HUES64 (cell line): Measurements from ENCODE around the gene SLC49A4.

Experiments
- H3K27ac ChIP-seq: 2 replicates; pipeline ENCODE4 v1.7.0; 2013; ENCODE audit warnings: low read depth, low read length, inconsistent platforms
- H3K27me3 ChIP-seq: 2 replicates; pipeline ENCODE4 v1.6.1; 2013; ENCODE audit warnings: mild to moderate bottlenecking, low read length; ENCODE audit not compliant: insufficient read depth
- H3K36me3 ChIP-seq: 2 replicates; pipeline ENCODE4 v1.6.1; 2013; ENCODE audit warnings: mild to moderate bottlenecking, low read length; ENCODE audit not compliant: insufficient read depth
- H3K4me1 ChIP-seq: 2 replicates; pipeline ENCODE4 v1.6.1; 2013; ENCODE audit warnings: mild to moderate bottlenecking, low read length, moderate library complexity; ENCODE audit not compliant: insufficient read depth
- H3K4me3 ChIP-seq: 2 replicates; pipeline ENCODE4 v1.5.1; 2013; ENCODE audit warnings: mild to moderate bottlenecking, low read length, moderate library complexity
- H3K9ac ChIP-seq: 2 replicates; pipeline ENCODE4 v1.6.1; 2013; ENCODE audit warnings: mild to moderate bottlenecking, low read depth, low read length
- H3K9me3 ChIP-seq: 2 replicates; pipeline ENCODE4 v1.6.1; 2013; ENCODE audit warnings: low read depth, low read length; ENCODE audit not compliant: insufficient read depth
- WGBS: fragments of 150-250, 120-280 bp; methylation state at CpG from one replicate; pipeline ENCODE4 v1.1.7; 2013; ENCODE audit warnings: missing lambda C conversion rate; 5-methylcytosine and 5-hydroxymethylcytosine counted together

The SLC49A4 gene

DNA sequence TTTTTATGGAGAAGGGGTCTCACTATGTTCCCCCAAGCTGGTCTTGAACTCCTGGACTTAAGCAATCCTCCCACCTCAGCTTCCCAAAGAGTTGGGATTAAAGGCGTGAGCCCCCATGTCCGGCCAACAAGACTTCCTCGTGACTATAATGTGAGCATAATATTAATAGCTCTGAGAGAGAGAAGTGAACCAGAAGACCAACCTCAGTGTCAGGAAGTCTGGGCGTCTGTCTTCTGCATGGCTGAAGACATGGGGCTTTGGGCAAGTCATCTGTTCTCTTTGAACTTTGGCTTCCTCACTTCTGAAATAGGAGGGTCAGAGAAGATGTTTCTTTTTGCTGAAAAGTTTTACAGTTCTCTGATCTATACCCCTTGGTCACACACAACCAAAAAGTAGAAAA, 92.1 kb downstream of the SLC49A4 start:
- peaks cover 16% of the 10 kb centered on the region for H3K4me1 ChIP-seq
- no peaks in the 10 kb centered on the region for H3K36me3 ChIP-seq
- no peaks in the 10 kb centered on the region for H3K27me3 ChIP-seq
- WGBS = 90% methylated on average over 4 of the region's 4 CpGs
- H3K4me3 ChIP-seq = no peak overlapping the region
- H3K9ac ChIP-seq = no peak overlapping the region
- H3K27ac ChIP-seq = no peak overlapping the region
- H3K9me3 ChIP-seq = no peaks in the 10 kb centered on the region

- H3K9ac ChIP-seq = no peak overlapping the region
- H3K27ac ChIP-seq = peak overlapping the region; percentile 23; the same call in 1 of the 2 replicates
- H3K36me3 ChIP-seq = no peaks in the 10 kb centered on the region
- no peaks in the 10 kb centered on the region for H3K9me3 ChIP-seq
- 64% methylated on average over 5 of the region's 6 CpGs for WGBS
- H3K27me3 ChIP-seq = 0 out of 2 replicates have a peak, but pooled peaks cover 5% of the 10 kb centered on the region
- H3K4me3 ChIP-seq = no peak overlapping the region
- H3K4me1 ChIP-seq = peaks cover 29% of the 10 kb centered on the region
Measured at GRCh38 chr3:122890077-122890719, 95.3 kb downstream of the SLC49A4 start.

- Histone ChIP-seq H3K4me3 (no peak overlapping the region), H3K27me3 (0 out of 2 replicates have a peak, but pooled peaks cover 5% of the 10 kb centered on the region), H3K4me1 (peaks cover 29% of the 10 kb centered on the region), H3K27ac (peak overlapping the region; percentile 23; the same call in 1 of the 2 replicates), H3K9ac (no peak overlapping the region), H3K36me3 (no peaks in the 10 kb centered on the region), H3K9me3 (no peaks in the 10 kb centered on the region)
- WGBS = 87% methylated on average over 4 of the region's 4 CpGs
Measured at GRCh38 chr3:122890720-122891220, 95.9 kb downstream of the SLC49A4 start.

DNA sequence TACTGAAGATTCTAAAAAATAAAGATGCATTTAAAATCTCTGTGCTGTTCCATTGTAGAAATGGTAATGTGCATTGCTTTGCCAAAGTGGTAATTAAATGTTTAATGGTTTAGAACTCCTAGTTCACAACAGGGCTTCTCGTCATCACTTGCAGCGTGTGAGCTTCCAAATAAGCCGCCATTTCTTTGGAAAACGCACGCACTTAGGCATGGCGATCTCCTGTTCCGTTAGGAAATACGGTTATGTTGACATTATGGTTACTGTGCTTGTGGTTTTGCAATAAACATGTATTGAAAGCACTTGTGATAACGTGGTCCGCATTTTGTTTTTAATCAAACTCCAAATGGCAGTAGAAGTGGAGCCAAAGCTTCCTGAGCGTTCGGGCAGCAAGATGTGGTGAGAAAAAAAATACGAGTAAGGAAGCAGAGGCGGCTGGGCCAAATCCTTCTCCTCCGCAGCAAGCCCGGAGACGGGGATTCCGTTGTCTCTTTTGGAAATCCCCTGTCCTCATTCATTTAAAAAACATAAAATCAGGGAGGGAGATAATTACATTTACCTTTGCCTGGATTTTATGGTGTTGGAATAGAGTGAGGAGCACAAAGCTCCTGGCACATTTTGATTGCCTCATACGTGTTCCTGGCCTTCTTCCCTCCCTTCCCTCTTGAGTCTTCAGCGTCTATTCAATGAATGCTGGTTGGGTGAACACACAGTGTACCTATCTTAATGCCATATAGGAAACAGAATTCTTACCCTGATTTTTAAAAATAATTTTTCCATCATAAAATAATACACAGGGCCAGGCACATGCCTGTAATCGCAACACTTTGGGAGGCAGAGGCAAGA, 97.5 kb downstream of the SLC49A4 start:
- Histone ChIP-seq H3K36me3 (no peaks in the 10 kb centered on the region), H3K4me1 (peaks cover 29% of the 10 kb centered on the region), H3K9ac (no peak overlapping the region), H3K27me3 (0 out of 2 replicates have a peak, but pooled peaks cover 5% of the 10 kb centered on the region), H3K27ac (no peak overlapping the region), H3K9me3 (no peaks in the 10 kb centered on the region), H3K4me3 (no peak overlapping the region)
- WGBS = 96% methylated on average over 17 of the region's 21 CpGs

GRCh38 chr3:122893282-122893681, 98.4 kb downstream of the SLC49A4 start:
- Histone ChIP-seq H3K27me3 (0 out of 2 replicates have a peak, but pooled peaks cover 5% of the 10 kb centered on the region), H3K9ac (no peak overlapping the region), H3K27ac (no peak overlapping the region), H3K4me3 (no peak overlapping the region), H3K9me3 (no peaks in the 10 kb centered on the region), H3K36me3 (no peaks in the 10 kb centered on the region), H3K4me1 (peaks cover 29% of the 10 kb centered on the region)
- 87% methylated on average over 8 of the region's 8 CpGs for WGBS

DNA sequence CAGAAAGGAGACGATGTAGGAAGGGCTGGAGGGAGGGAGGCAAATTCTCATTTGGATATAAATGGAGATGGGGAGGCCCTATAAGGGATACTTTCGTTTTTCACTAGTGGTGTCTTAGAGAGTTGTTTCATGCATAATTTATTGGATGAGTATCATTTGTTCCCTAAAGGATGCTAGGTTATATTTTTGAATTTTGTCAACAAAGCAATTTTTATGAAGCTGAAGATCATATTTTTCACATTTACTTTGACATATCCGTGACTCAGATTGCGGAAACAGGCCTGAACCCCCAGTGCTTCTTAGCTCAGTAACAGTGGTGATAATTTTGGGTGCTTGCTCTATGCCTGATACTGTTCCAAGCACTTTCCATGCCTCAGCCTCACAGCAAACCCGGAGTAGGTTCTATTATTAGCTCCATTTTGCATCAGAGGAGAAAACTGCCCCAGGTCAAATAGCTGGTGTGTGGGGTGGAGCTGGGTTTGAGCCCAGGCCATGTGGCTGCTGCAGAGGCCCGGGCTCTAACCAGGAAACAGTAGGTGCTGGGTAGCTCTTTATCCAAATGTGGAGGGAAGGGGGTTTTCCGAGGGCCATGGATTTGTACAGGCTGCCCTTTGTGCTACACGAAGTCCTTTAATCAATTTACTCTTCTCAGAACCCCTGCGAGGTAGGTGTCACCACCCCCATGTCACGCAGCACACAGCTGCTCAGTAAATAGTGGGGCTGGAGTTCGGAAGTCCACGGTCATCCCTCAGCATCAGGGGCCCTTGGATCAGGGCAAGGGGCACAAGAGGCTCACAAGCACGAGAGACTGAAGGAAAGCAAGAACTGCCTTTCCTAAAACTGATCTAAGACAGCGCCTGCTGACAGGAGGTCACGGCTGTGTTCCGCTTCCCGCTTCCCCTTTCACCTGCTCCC, 99.1 kb downstream of the SLC49A4 start:
- H3K36me3 ChIP-seq = no peaks in the 10 kb centered on the region
- H3K27me3 ChIP-seq = 0 out of 2 replicates have a peak, but pooled peaks cover 5% of the 10 kb centered on the region
- no peaks in the 10 kb centered on the region for H3K9me3 ChIP-seq
- H3K4me1 ChIP-seq = peaks cover 29% of the 10 kb centered on the region
- H3K4me3 ChIP-seq = no peak overlapping the region
- WGBS = 65% methylated on average over 17 of the region's 17 CpGs
- H3K27ac ChIP-seq = no peak overlapping the region
- H3K9ac ChIP-seq = no peak overlapping the region

DNA sequence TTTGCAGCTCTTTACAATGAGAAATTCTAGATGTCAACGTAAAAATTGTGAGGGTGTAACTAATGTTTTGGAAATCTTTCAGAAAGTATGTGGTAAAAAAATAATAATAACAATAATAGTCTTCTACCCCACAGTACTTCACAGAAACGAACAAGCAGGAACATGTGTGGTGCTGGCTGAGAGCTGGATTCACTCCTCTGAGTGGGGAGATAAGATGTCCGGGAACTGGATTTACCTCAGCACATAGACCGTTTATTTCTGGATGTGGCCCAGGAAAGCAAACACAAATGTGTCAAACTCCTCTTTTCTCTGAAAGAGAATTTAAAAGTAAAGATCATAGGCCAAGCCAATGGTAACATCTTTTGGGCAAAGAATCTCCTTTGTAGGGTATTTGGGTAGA, 103.4 kb downstream of the SLC49A4 start:
- no peak overlapping the region for H3K27ac ChIP-seq
- H3K9ac ChIP-seq = no peak overlapping the region
- no peak overlapping the region for H3K4me3 ChIP-seq
- WGBS = 91% methylated on average over 3 of the region's 4 CpGs
- H3K36me3 ChIP-seq = no peaks in the 10 kb centered on the region
- peaks cover 13% of the 10 kb centered on the region for H3K4me1 ChIP-seq
- no peaks in the 10 kb centered on the region for H3K9me3 ChIP-seq
- H3K27me3 ChIP-seq = 0 out of 2 replicates have a peak, but pooled peaks cover 5% of the 10 kb centered on the region

DNA sequence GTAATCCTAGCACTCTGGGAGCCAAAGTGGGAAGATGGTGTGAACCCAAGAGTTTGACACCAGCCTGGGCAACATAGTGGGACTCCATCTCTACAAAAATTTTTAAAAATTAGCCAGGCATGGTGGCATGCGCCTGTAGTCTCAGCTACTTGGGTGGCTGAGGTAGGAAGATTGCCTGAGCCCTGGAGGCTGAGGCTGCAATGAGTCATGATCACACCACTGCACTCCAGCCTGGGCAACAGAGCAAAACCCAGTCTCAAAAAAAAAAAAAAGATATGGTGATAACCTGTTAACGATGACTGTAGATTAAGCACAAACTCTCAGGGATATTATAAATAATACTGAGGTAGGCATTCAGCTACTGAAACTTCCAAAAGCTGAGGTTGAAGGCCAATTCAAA, 107.5 kb downstream of the SLC49A4 start:
- Histone ChIP-seq H3K27ac (no peak overlapping the region), H3K4me1 (no peaks in the 10 kb centered on the region), H3K27me3 (no peaks in the 10 kb centered on the region), H3K4me3 (no peak overlapping the region), H3K9me3 (no peaks in the 10 kb centered on the region), H3K36me3 (no peaks in the 10 kb centered on the region), H3K9ac (no peak overlapping the region)
- WGBS = 82% methylated on average over 2 of the region's 2 CpGs

DNA sequence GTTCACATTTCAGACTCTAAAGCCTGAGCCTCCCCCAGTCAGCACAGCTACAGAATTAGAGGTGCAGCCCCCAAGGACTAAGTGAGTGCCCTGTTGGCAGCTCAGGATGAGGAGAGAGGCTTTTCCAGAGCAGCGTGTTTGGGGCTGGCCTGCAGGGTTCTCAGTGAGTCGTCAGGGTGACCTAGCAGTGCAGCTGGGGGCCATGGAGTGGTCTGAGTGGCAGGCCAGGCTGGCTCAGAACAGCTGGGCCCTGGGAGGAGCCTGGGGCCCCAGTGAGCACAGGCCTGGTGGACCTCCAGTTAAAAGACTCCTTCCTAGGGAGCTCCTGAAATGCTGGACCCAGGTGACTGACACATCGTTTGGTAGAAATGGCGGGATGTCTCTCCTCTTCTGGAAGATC, 108.3 kb downstream of the SLC49A4 start:
- Histone ChIP-seq H3K9ac (no peak overlapping the region), H3K27me3 (no peaks in the 10 kb centered on the region), H3K9me3 (no peaks in the 10 kb centered on the region), H3K27ac (no peak overlapping the region), H3K4me1 (no peaks in the 10 kb centered on the region), H3K36me3 (no peaks in the 10 kb centered on the region), H3K4me3 (no peak overlapping the region)
- WGBS = 70% methylated on average over 4 of the region's 4 CpGs

DNA sequence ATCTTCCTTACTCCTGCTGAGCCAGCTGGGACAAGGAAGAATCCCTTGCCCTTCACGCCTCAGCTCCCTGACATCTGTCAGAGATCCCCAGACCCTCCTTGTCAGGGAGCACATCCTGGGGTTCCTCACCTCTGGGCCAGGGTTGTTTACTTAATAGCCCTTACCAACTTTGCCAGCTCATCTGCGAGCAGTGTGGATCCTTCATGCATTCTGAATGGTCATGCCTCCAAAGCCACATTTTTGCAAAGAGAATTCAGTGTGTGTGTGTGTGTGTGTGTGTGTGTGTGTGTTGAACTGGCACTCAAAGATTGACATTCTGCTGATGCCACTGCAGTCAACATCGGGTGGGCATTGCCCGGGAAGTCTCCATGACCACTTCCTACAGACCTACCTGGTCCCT, 112.6 kb downstream of the SLC49A4 start:
- no peak overlapping the region for H3K4me3 ChIP-seq
- 94% methylated on average over 4 of the region's 4 CpGs for WGBS
- no peaks in the 10 kb centered on the region for H3K27me3 ChIP-seq
- H3K36me3 ChIP-seq = no peaks in the 10 kb centered on the region
- no peak overlapping the region for H3K27ac ChIP-seq
- H3K4me1 ChIP-seq = no peaks in the 10 kb centered on the region
- no peak overlapping the region for H3K9ac ChIP-seq
- H3K9me3 ChIP-seq = no peaks in the 10 kb centered on the region
